ENCODE data around the gene KCNIP4. TPM values are rescaled to one million over a fixed set of nuclear protein-coding genes. Genes with fewer than 3 reads are reported as not detected.

KCNIP4 gene
- total RNA-seq, 1 donor from 2014 or later, result 0.17 TPM

GRCh38 chr4:20829617-20830357, 1118.8 kb downstream of the KCNIP4 start:
- no peak for DNase-seq (ENCODE audit: low read depth)
- TF ChIP-seq CTCF (conservative IDR thresholded peaks at IDR 0.05; ENCODE audit: low read depth, low read length), result no peak

GRCh38 chr4:20825505-20825904, 1123.1 kb downstream of the KCNIP4 start:
- DNase-seq (ENCODE audit: low read depth), result no peak
- no peak for TF ChIP-seq CTCF (conservative IDR thresholded peaks at IDR 0.05; ENCODE audit: low read depth, low read length)
- no peak overlapping the region for H3K4me3 ChIP-seq (ENCODE audit: low read depth, low read length)

More at GRCh38 chr4:20829617-20830357, 1118.8 kb downstream of the KCNIP4 start:
- H3K4me3 ChIP-seq (ENCODE audit: low read depth, low read length), result no peak overlapping the region

GRCh38 chr4:20816287-20816686, 1132.3 kb downstream of the KCNIP4 start:
- no peak for TF ChIP-seq CTCF (conservative IDR thresholded peaks at IDR 0.05; ENCODE audit: low read depth, low read length)
- H3K4me3 ChIP-seq (ENCODE audit: low read depth, low read length), result no peak overlapping the region
- no peak for DNase-seq (ENCODE audit: low read depth)

GRCh38 chr4:20813700-20814099, 1134.9 kb downstream of the KCNIP4 start:
- TF ChIP-seq CTCF (conservative IDR thresholded peaks at IDR 0.05; ENCODE audit: low read depth, low read length), result no peak
- no peak for DNase-seq (ENCODE audit: low read depth)
- H3K4me3 ChIP-seq (ENCODE audit: low read depth, low read length), result no peak overlapping the region

GRCh38 chr4:20809812-20810211, 1138.8 kb downstream of the KCNIP4 start:
- DNase-seq (ENCODE audit: low read depth), result no peak
- H3K4me3 ChIP-seq (ENCODE audit: low read depth, low read length), result no peak overlapping the region
- no peak for TF ChIP-seq CTCF (conservative IDR thresholded peaks at IDR 0.05; ENCODE audit: low read depth, low read length)

GRCh38 chr4:20805716-20806115, 1142.9 kb downstream of the KCNIP4 start:
- no peak for DNase-seq (ENCODE audit: low read depth)
- no peak overlapping the region for H3K4me3 ChIP-seq (ENCODE audit: low read depth, low read length)
- no peak for TF ChIP-seq CTCF (conservative IDR thresholded peaks at IDR 0.05; ENCODE audit: low read depth, low read length)
